ENCODE data around the gene STK32A.

The STK32A gene

DNA sequence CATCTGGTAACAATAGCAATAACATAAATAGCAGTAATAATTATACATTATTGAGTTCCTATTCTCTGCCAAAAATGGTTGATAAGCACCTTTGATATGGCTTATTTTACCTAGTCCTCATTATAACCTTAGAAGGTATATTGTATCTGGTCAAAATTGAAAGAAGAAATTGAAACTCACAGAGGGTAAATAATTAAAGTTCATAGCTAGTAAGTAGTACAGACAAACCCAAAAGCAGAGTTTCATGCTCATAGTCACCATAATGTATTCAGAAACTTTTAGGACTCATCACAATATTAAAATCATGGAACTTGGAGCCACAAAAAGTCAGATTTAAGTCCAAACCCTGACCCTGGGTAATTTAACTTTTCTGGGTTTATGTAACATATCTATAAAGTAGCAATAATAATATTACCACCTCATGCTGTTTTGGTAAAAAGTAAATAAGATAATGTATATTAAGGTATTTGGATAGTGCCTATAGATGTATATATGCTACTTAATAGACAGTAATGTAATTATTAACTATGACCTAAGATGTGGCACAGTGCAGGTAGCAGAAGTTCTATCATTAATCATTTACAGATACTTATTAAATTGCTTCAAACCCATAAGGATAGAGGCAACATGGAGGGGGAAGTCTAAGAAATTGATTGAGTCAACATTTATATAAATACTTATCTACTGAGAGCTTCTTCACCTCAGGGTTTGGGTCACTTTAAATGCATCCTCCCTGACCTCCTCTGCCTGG is 32.4 kb downstream of the STK32A start:
- no peak for DNase-seq

DNA sequence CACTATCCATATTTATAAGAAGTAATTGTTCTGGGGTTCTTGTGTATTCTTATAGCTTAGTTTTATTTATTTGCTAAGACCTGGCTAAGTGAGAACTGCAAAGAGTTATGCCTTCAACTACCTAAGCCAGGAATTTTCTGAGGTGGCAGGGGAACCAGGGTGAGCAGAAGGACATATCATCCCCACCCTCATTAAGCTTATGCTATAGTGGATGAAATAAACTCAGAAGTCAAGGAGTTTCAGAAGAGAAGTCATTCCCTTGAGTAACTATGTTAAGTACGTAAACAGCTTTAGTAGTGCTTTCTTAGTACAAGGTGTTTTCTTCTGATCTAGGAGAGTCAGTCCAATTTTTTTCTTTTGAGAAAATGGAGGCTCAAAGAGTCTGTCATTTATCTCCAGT is 41.7 kb downstream of the STK32A start:
- no peak for DNase-seq

DNA sequence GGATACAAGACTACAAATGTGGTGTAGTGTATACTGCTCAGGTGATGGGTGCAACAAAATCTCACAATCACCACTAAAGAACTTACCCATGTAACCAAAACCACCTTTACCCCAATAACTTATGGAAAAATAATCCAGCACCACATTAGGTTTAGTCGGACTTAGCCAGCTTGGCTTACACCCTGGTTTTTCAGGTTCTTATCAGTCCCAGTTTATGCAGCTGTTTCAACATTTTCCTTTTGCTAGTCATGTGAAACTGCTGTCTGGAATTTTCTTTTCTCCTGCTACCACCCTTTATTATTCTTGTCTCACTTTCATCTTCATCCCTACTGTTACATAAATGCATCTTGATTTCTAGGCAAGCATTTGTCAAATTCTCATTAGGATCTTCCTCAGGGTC is 51.5 kb downstream of the STK32A start:
- DNase-seq, result no peak

DNA sequence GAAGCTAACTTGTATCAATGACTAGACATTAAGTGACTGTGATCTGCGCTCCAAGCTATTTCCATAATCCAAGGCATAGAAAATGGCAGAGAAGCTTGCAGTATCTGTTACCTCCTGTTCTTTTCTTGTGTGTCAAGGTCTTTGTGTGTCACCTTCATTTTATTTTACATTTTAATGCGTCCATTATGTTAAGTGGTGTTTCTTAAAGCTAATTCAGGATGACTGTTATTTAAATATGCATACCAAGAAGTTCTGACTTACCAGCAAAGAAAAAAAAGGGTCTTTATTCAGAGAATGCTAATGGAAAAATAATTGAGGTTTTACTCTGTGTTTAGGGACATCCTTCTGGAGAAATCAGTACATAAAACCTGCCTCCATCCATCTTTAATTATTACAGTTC is 52.3 kb downstream of the STK32A start:
- no peak for DNase-seq

DNA sequence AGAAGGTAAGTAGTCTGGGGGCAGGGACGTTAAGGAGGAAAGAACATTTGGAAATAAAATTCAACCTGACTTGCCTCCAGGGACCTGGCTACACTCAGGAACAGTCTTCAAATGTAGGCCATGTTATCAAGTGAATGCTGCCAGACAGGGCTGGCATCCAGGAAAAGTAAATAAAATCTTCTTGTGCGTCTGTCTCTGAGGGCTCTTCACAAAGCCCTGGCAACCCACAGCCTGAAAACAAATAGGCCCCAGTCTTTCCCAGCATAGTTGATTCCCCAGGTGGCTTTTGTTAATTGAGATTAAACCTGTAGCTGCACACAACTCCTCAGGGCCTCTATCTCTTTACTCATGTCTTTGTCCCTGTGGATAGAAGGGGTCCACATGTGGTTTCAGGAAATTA is 55.4 kb downstream of the STK32A start:
- DNase-seq, result no peak

DNA sequence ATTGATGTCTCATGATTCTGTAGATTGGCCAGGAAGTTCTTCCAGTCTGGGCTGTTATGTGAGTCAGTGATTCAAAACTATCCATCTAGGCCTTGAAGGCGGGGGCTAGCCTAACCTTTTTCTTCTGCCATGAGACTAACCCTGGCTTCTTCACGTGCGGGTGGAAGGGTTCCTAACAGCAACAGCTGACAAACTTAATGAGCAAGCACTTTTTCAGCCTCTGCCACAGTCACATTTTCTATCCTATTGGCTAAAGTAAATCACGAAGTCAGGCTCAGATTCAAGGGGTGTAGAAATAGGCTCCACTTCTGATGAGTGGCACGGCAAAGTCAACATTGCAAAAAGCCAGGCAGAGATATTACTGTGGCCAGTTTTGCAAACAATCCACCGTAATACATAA is 68.4 kb downstream of the STK32A start:
- no peak for DNase-seq

DNA sequence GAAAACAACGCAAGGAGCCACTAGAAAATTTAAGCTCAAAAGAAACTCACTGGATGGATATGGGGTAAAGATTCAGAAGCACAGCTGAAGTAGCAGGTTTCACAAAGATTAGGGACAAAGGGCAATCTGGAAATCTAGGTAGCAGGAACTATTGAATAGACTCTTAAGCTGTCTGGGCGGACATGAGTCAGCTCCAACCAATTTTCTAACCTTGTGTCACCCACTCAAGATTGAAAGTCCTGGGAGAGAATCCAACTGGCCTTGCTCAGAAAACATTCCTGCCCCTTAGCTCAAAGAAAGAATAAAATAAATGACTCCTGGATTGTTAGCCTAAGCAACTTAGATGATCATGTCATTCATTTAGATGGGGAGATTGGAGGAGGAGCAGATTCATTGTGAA is 69.2 kb downstream of the STK32A start:
- DNase-seq, result no peak

DNA sequence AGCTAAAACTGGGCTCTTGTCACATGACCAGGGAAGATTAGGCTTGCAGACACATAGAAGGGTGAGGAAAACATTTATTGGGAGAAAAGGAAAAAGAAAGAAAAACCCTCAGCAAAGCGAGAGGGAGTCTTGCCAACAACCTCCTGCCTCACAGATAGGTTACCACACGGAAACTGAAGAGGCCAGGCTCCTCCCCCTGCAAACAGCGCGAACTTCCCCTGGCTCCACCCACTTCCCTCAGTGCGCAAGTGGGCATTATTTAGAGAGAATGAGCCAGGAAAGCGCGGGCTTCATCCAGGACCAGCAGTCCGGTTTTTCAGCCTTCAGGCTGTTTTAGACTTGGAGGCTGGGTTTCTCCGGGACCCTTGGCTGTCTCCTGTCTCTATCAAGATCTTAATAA is 70.3 kb downstream of the STK32A start:
- DNase-seq, result no peak

DNA sequence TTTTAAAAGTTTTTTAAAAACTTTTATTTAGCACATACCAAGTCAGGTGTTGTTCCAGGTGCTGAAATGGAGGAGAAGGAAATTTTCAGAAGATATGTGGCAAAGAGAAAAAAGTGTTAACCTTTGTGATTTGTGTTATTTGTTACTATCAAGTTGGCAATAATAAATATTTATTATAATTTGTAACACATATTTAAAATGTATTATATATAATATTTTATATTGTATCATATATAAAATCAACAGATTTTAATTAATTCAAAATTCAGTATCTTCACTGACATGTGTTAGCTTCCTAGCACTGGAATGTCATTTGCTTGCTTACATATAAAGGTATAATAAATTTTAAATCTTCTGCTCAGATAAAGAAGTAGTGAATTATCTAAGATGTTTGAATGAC is 71.5 kb downstream of the STK32A start:
- no peak for DNase-seq

DNA sequence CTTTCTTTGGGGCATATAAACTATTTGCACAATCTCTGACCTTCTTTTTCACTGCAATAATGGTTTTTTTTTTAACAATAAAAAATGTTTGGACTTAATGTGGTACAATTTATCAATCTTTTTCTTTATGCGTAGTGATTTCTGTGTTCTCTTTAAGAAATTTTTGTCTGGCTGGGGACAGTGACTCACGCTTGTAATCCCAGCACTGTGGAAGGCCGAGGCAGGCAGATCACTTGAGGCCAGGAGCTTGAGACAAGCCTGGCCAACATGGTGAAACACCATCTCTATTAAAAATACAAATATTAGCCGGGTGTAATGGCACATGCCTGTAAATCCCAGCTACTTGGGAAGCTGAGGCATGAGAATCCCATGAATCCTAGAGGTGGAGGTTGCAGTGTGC is 72.3 kb downstream of the STK32A start:
- no peak for DNase-seq

DNA sequence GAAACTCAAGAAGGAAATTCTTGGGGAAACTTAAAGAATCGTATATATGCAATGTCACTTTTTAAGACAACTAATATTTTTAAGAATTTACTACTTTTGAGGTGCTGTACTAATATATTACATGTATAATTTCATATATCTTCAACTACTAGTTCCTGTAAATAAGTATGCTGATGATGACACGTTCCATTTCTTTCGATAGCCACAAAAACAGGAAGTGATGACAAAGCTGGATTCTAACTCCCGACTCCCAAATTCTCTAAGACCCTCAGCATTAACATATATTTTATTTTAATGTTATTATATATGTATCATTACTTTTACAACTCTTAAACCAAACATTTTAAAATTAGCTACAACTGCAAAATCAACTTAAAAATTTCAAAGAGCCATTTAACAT is 74.8 kb downstream of the STK32A start:
- DNase-seq, result no peak

DNA sequence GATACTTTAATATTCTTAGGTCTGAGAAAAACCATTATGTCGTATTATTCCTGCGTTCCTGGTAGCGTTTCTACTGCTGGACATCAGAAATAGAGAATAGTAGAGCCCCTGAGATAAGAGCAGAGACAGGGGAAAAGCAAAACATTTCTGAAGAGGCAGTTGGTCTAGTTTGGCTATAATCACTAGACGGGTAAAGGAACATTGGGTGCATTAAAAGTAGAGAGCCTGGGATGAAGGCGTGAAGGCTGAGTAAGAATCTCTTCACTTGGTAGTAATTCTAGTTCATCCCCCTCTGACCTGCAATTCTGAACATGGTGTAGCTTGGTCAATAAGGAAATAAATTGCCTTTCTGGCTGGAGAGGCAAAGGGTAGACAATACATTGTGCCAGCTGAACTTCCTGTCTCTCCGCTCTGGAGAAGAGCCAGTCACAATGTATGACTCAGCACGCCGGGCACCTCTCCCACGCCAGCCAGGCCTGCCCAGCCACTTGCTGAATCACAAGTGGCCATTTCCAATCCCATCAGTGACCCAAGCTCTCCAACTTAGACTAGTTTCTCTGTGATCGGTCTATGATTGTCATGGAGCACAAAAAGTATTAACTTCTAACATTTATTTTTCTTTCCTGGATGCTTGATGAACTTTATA is 75.4 kb downstream of the STK32A start:
- no peak for DNase-seq

DNA sequence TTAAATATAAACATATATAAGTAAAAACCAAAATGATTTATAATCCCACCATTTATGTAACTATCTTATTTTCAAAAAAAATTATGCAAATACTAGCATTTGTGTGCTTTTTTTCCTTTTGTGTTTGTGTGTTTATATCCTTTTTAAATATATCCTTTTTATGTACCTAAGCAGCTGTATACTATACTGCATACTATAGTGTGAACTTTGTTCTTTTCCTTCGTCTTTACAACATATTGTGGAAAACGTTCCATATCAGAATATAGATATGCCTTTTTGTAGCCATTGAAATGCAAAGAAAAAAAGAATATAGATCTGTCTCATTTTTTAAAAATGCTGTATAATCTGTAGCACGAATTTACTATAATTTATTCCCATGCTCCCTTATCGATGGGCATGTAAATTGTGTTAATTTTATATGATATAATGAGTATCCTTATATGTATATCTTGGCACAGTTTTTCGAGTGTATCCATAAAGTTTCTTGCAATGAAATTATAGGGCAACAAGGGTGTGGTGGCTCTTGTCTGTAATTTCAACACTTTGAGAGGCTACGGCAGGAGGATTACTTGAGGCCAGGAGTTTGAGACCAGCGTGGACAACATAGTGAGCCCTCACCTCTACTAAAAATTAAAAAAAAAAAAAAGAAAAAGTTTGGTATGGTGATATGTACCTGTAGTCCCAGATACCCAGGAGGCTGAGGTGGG is 83.3 kb downstream of the STK32A start:
- no peak for DNase-seq

DNA sequence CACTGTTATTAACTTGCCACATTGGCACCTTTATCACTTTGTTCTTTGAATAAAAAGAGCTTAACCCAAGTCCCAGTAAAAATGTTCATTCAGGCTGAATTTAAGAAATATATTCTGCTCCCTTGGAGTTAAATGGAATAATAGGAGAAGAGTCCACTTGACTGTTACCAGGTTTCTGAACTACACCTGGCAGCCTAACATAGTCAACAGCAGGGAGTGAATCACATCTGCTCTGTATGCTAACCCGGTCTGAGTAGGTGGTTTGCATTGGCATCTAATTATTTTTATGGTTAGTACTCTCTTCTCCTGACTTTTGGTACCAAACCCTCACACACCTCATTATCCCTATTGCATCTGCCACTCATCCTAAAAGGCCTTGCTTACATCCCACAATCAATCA is 86.7 kb downstream of the STK32A start:
- DNase-seq, result no peak

DNA sequence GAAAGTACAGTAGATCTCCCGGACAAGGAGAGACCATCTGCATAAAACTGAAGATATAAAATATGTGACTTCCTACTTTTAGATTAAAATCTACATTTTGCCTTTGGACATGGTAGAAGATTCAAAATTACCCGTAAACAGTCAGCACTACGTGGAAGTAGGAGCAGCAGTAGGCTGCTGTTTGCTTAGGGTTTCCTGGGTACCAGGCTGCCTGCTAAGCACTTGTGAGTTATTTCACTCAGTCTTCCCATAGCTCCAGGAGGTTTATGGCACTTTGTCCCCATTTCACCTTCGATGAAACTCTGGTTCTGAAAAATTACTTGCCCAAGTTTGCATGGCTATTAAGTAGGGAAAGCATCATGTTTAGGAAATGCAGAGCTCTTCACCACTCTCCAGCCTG is 92.6 kb downstream of the STK32A start:
- DNase-seq, result no peak

DNA sequence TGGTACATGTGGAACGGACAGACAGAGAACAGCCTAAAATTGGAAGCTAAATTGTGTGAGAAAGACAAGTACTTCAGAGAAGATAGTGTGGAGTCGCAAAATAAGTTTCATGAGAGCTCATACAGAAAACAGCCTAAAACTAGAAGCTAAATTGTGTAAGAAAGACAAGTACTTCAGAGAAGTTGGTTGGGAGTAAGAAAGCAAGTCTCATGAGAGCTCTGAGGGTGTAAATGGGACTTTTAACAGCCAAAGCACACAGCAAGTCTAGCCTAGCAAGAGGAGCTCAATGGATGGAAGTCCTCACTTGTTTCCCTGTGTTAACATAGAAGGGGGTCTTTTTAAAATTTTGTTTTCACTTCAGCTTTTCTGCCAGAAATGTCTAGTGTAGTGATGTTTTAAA is 93.1 kb downstream of the STK32A start:
- no peak for DNase-seq

DNA sequence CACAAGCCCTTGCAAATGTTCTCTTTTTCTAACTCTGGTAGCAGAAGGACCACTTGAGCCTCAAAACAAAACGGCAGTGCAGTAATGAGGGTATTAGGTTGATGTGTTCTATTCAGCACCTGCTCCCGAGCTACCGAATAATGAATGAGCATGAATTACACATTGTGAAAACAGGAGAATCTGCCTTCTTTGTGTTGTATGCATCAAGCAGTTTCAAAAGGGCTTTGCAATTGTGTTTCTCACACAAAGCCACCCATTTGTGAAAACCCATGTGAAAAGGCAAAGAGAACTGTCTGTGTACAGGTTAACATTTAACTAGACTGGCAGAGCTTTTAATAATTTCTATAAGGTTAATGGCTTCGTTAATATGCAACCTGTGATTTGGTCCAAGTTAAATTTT is 97.8 kb downstream of the STK32A start:
- no peak for DNase-seq

DNA sequence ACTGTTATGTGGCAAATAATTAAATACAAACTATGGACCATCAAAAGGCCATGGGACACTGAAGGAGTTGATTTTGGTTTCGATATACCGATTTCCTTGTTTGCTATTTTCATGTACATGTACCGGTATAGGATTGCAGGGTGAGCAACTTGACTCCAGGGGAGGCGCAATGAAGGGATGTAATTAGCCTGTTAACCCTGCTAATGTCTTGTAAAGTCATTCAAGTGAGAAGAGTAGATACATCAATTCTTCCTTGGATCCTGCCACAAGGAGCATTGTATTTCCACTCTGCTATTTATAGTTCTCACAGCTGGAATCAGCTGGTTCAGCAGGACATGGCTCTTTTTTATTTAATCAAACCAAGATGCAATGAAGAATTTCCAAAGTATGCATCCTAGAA is 102.0 kb downstream of the STK32A start:
- DNase-seq, result no peak

DNA sequence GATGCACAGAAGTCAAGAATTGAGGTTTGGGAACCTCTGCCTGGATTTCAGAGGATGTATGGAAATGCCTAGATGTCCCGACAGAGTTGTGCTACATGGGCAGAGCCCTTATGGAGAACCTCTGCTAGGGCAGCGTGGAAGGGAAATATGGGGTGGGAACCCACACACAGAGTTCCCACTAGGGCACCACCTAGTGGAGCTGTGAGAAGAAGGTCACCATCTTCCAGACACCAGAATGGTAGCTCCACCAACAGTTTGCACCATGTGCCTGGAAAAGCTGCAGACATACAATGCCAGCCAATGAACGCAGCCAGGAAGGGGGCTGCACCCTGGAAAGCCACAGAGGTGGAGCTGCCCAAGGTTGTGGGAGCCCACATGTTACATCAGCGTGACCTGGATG is 104.5 kb downstream of the STK32A start:
- no peak for DNase-seq

DNA sequence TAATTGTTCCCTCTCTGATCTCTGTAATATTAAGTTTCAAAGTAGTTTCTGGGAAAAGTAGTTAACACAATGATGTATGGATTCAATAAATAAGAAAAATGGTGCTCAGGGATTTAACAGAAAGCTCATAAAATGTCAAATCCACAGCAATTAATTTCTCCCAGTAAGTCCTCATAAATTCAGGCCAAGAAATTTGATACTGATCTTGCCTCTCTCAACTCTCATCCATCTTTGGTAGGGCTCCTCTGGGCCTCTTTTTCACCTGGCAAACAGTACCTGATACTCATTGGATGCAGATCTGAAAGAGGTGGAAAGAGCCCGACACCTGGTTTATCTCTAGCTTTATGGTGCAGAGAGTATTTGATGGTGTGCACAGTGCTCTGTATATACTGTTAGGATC is 106.1 kb downstream of the STK32A start:
- DNase-seq, result no peak

DNA sequence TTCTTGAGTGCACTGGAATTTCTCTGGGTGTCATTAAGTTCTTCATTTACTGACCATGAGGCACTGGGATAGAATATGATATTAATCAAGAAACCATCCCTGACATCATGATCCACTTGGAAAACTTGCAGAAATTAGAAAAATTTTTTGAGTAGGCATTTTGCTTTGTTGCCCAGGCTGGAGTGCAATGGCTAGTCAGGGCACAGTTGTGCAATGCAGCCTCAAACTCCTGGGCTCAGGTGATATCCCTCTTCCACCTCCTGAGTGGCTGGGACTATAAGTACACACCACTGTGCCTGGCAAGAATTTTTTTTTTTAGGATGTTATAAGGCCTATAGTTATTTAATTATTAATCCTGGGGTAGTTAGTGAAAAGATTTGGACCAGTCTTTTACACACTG is 106.5 kb downstream of the STK32A start:
- no peak for DNase-seq

DNA sequence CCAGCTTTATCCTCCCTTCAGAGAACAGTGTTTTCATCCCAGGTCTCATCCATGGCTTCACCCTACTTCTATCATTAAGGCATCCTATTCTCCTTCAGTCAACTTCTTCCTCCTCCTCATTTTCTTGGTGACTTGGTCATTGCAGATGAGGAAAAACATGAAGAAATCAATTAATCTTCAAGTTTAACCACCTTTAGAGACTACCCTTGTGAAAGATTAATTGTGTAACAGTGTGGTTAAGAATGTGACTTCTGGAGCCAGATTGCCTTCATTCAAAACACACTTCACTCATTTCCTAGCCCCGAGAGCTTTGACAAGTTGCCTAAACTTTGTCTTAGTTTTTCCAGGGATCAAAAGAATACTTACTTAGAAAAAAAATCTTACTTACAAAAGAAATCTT is 110.0 kb downstream of the STK32A start:
- no peak for DNase-seq

DNA sequence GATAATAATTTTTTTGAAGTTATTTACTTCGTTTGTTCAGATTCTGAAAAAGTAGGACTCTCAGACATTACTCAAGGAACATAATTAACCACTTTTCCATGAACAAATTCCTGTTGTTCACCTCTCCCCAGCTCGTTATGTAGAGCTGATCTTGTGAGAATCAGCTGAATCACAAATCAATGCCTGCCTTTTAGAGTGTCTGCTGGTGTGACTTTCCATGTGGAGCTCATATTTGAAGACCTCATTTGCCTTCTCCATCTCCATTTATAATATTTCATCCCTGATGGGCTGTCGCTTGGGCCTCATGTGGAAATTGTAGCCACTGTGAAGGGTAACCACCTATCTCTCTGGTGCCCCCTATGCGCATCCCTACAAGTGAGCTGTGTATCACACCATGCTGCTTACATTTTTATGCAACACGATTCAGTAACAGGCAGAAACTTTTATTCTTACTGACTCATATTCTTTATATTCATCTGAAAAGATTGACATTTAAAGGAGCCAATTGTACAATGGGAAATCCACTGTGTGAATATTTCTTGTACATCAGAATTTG is 111.3 kb downstream of the STK32A start:
- DNase-seq, result no peak

DNA sequence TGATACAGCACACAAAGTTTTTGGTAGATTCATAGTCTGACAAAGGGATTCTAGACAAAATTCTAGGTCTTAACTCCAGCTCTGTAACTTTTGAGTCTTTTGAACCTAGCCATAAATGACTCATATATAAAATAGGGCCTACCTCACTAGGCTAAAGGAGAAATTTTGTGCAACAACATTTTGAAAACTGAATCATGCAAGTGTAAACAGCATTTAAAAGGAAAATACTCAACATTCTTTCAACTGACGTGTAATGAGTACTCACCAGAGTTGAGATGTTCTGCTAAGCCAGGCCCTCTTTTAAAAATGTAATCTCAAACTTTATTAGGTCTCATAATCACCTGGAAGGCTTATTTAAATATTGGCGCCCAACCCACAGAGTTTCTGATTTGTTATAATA is 113.2 kb downstream of the STK32A start:
- DNase-seq, result no peak

Measured in GDM1 (cell line).